K562 (cell line): Measurements from ENCODE around the gene BNIP5. TPM values are rescaled to one million over a fixed set of nuclear protein-coding genes. Genes with fewer than 3 reads are reported as not detected.

Source experiments
- RAD21 ChIP-seq, 2 experiments: fragments of 250-450 bp in 1 of 2; fragments of 450-650 bp in 1 of 2; sonication (Bioruptor Pico) in 1 of 2; formaldehyde crosslinking in 1 of 2; IDR thresholded peaks in 1 of 2; conservative IDR thresholded peaks in 1 of 2; 2 replicates each; pipeline versions ENCODE4 v1.4.0 to v1.8.0; 2020 to 2022; ENCODE audit warnings: mild to moderate bottlenecking in 2 of 2, moderate library complexity in 1 of 2
- REST ChIP-seq, 2 experiments: fragments of 450-650 bp; formaldehyde crosslinking in 1 of 2; IDR thresholded peaks; 2 replicates each; pipeline versions ENCODE4 v1.4.0 to v1.6.1; 2014 to 2020; ENCODE audit warnings: mild to moderate bottlenecking in 2 of 2, borderline replicate concordance in 1 of 2, low read depth in 1 of 2
- TFAP4 ChIP-seq: sonication (generic); formaldehyde crosslinking; IDR thresholded peaks from 2 replicates; pipeline ENCODE4 v1.8.0; 2022; ENCODE audit warnings: missing genetic modification reagents, mild to moderate bottlenecking, moderate library complexity, borderline replicate concordance
- polyA plus RNA-seq, 8 experiments: library from polyadenylated mRNA; depleted of rRNA in 4 of 8; stranded (reverse) in 5 of 8; unstranded in 3 of 8; fragments of >200 nt; fragmentation: Nextera tagmentation in 2 of 8; fragmentation: Illumina TruSeq in 1 of 8; extraction: Ambion mirVana in 2 of 8; extraction: Trizol in 1 of 8; gene quantifications; 2 replicates each; pipeline versions ENCODE4 v1.2.1 to v1.2.3, GENCODE V29; 2011 to 2014; ENCODE audit warnings: inconsistent platforms in 1 of 8, missing spikeins in 1 of 8
- total RNA-seq, 7 experiments: library from RNA; depleted of rRNA in 6 of 7; stranded (reverse); fragments of >200 nt in 6 of 7; fragmentation: Illumina TruSeq in 2 of 7; extraction: Trizol in 2 of 7; gene quantifications; 2 replicates each; pipeline versions ENCODE4 v1.2.1 to v1.2.3, GENCODE V29; 2011 to 2021; ENCODE audit warnings: low replicate concordance in 1 of 7

Gene BNIP5
- total and polyA plus RNA-seq, 9 of the 15 experiments (the other 6 are each of a cell fraction or from before 2014, with no cell fraction given) = not detected

GRCh38 chr6:36368921-36369865, 32.5 kb upstream of the BNIP5 start (continued):
- TF ChIP-seq REST (IDR thresholded peaks at IDR 0.05; ENCODE audit: borderline replicate concordance) (peak; percentile 10; the same call in 1 of the 2 replicates), REST (CRISPR knock-in tag; IDR thresholded peaks at IDR 0.05; ENCODE audit: low read depth) (no peak), TFAP4 (CRISPR knock-in tag) (0 out of 2 replicates have a peak, but pooled peaks have one; percentile 19), RAD21 (CRISPR knock-in tag; conservative IDR thresholded peaks at IDR 0.05 in 1 of 2, IDR thresholded peaks at IDR 0.05 in 1 of 2) (peak in 1 of 2 experiments; percentile 24; a peak in 2 of 4 replicates)
